Dermis microvascular lymphatic vessel endothelial cell (primary cell): Measurements from ENCODE around the gene MEGF11. TPM values are rescaled to one million over a fixed set of nuclear protein-coding genes. Genes with fewer than 3 reads are reported as not detected.
"Not testable (repeated sequence)": the region's sequence is repeated elsewhere in the genome, so short reads cannot be mapped to it uniquely, and the experiment has no call there.

Source experiments
- DNase-seq, 2 donors: peaks; one replicate each; pipeline versions ENCODE4 v3.0.0 to v3.0.0-alpha.2; 2010; ENCODE audit warnings: low read depth in 2 of 2
- total RNA-seq: library from RNA; depleted of rRNA; stranded (reverse); fragments of >200 nt; gene quantifications from 2 replicates; pipeline ENCODE4 v1.2.1, GENCODE V29; 2014

The MEGF11 gene
- total RNA-seq, 1 donor from 2014 or later, result not detected

GRCh38 chr15:65979316-65979715 is 274.2 kb downstream of the MEGF11 start:
- DNase-seq, result no peak

GRCh38 chr15:65978110-65978509 is 275.4 kb downstream of the MEGF11 start:
- DNase-seq, result no peak

GRCh38 chr15:65976196-65976595 is 277.4 kb downstream of the MEGF11 start:
- not testable (repeated sequence) for DNase-seq

GRCh38 chr15:65971741-65971995 is 281.9 kb downstream of the MEGF11 start:
- DNase-seq, result no peak

GRCh38 chr15:65970937-65971740 is 282.4 kb downstream of the MEGF11 start:
- DNase-seq, result no peak

GRCh38 chr15:65969865-65970816 is 283.4 kb downstream of the MEGF11 start:
- no peak for DNase-seq

- no peak for DNase-seq
Observed at GRCh38 chr15:65968511-65968910, 285.0 kb downstream of the MEGF11 start.

- no peak for DNase-seq
Observed at GRCh38 chr15:65964792-65965433, 288.6 kb downstream of the MEGF11 start.

- DNase-seq, result no peak
Observed at GRCh38 chr15:65963911-65964482, 289.6 kb downstream of the MEGF11 start.

GRCh38 chr15:65963358-65963757 is 290.2 kb downstream of the MEGF11 start:
- DNase-seq, result no peak

- DNase-seq, result peak in 1 of 2 donors; percentile 9
Observed at GRCh38 chr15:65962187-65962586, 291.4 kb downstream of the MEGF11 start.

GRCh38 chr15:65960586-65960985 is 293.0 kb downstream of the MEGF11 start:
- DNase-seq, result no peak

- DNase-seq, result no peak
Observed at GRCh38 chr15:65958835-65959234, 294.7 kb downstream of the MEGF11 start.

GRCh38 chr15:65957451-65957850 is 296.1 kb downstream of the MEGF11 start:
- DNase-seq, result no peak

- no peak for DNase-seq
Observed at GRCh38 chr15:65956899-65957298, 296.7 kb downstream of the MEGF11 start.

- no peak for DNase-seq
Observed at GRCh38 chr15:65956307-65956706, 297.2 kb downstream of the MEGF11 start.

- peak in 1 of 2 donors; percentile 12 for DNase-seq
Observed at GRCh38 chr15:65954289-65954741, 299.2 kb downstream of the MEGF11 start.

- DNase-seq, result no peak
Observed at GRCh38 chr15:65953622-65954021, 299.9 kb downstream of the MEGF11 start.

- DNase-seq, result peak; percentile 28 to 67
Observed at GRCh38 chr15:65952391-65953053, 301.0 kb downstream of the MEGF11 start.

GRCh38 chr15:65951007-65951406 is 302.5 kb downstream of the MEGF11 start:
- DNase-seq, result no peak

GRCh38 chr15:65949491-65949890 is 304.1 kb downstream of the MEGF11 start:
- DNase-seq, result no peak
